GM20000 (cell line): ENCODE data around the gene LDAH.

Experiments used
- DNase-seq: peaks from one replicate; pipeline ENCODE4 v3.0.0; 2012; ENCODE audit warnings: low spot score
- CTCF ChIP-seq: IDR thresholded peaks from 2 replicates; pipeline ENCODE4 v1.5.1; 2012; ENCODE audit warnings: mild to moderate bottlenecking, control low read depth; ENCODE audit errors: extremely low read depth, missing control alignments

The LDAH gene

GRCh38 chr2:20637147-20637546 is 185.8 kb downstream of the LDAH start:
- TF ChIP-seq CTCF, result no peak
- no peak for DNase-seq

GRCh38 chr2:20635675-20636584 is 187.0 kb downstream of the LDAH start:
- peak; percentile 92 for TF ChIP-seq CTCF
- peak; percentile 83 for DNase-seq

GRCh38 chr2:20635113-20635510 is 187.8 kb downstream of the LDAH start:
- TF ChIP-seq CTCF, result no peak
- DNase-seq, result no peak

- TF ChIP-seq CTCF, result no peak
- no peak for DNase-seq
Measured at GRCh38 chr2:20634507-20635112, 188.3 kb downstream of the LDAH start.
